A549 treated with dexamethasone at 1 μM for 4 hours (cell line): ENCODE measurements around the gene METAP1. TPM values are rescaled to one million over a fixed set of nuclear protein-coding genes. Genes with fewer than 3 reads are reported as not detected.

Experiments used
- total RNA-seq: library from RNA; stranded (reverse); fragments of 200-300 nt; extraction: Qiagen RNA extraction; gene quantifications from 5 replicates; pipeline ENCODE4 v1.2.3, GENCODE V29; 2022

The METAP1 gene
- 45.3 to 57.3 TPM (median 51.2 TPM) in 5 replicates for total RNA-seq

GRCh38 chr4:98995183-98996055 lies at the start of gene METAP1:
METAP1 (plus strand) TSS chr4:98995721; CDS start chr4:98995754, 33 bp downstream.

GRCh38 chr4:99088481-99089365 lies 93.2 kb downstream of the METAP1 start, which contains the start of gene ADH5:
ADH5 (minus strand) TSS chr4:99088788; CDS start chr4:99088700, 88 bp downstream.

Other genes with a start within 250 kb of the METAP1 start
- 74.3 to 132 TPM (median 87.1 TPM) in 5 replicates for gene EIF4E, start 66.6 kb upstream of the METAP1 start, total RNA-seq
- 89.6 to 117 TPM (median 93.4 TPM) in 5 replicates for gene ADH5, start 93.1 kb downstream of the METAP1 start, total RNA-seq
- not detected in 5 replicates for gene ADH4, start 148.6 kb downstream of the METAP1 start, total RNA-seq
- 0.12 TPM in 1 of 5 replicates, not detected in the others for gene ADH6, start 223.5 kb downstream of the METAP1 start, total RNA-seq